Karpas-422 (cell line): ENCODE results near the gene PLD6. TPM values are rescaled to one million over a fixed set of nuclear protein-coding genes. Genes with fewer than 3 reads are reported as not detected.
"Not testable (repeated sequence)": the region's sequence is repeated elsewhere in the genome, so short reads cannot be mapped to it uniquely, and the experiment has no call there.

Experiments used
- DNase-seq: peaks from one replicate; pipeline ENCODE4 v3.0.0-alpha.2; 2015
- H2AFZ ChIP-seq: fragments of 200-600 bp; sonication (generic); 2 replicates; pipeline ENCODE4 v1.6.1; 2014; ENCODE audit warnings: antibody characterized with exemption, low read length, mixed read lengths
- H3K27ac ChIP-seq: fragments of 200-600 bp; sonication (generic); 2 replicates; pipeline ENCODE4 v1.5.1; 2014; ENCODE audit warnings: mild to moderate bottlenecking, low read length, moderate library complexity
- H3K27me3 ChIP-seq: fragments of 200-600 bp; sonication (generic); 2 replicates; pipeline ENCODE4 v1.6.1; 2014; ENCODE audit warnings: low read length, mixed read lengths
- H3K36me3 ChIP-seq: fragments of 200-600 bp; sonication (generic); 2 replicates; pipeline ENCODE4 v1.6.1; 2014; ENCODE audit warnings: low read length, mixed read lengths; ENCODE audit not compliant: insufficient read depth
- H3K4me1 ChIP-seq: fragments of 200-600 bp; sonication (generic); 2 replicates; pipeline ENCODE4 v1.6.1; 2014; ENCODE audit warnings: mild to moderate bottlenecking, low read length, mixed read lengths
- H3K4me2 ChIP-seq: fragments of 200-600 bp; sonication (generic); 2 replicates; pipeline ENCODE4 v1.6.1; 2014; ENCODE audit warnings: low read length, low read depth, mild to moderate bottlenecking; ENCODE audit not compliant: poor library complexity, severe bottlenecking
- H3K4me3 ChIP-seq: fragments of 200-600 bp; sonication (generic); 2 replicates; pipeline ENCODE4 v1.5.1; 2014; ENCODE audit warnings: mild to moderate bottlenecking, antibody characterized with exemption, low read length, mixed read lengths
- H3K79me2 ChIP-seq: fragments of 200-600 bp; sonication (generic); 2 replicates; pipeline ENCODE4 v1.6.1; 2014; ENCODE audit warnings: mild to moderate bottlenecking, low read length, mixed read lengths
- H3K9ac ChIP-seq: fragments of 200-600 bp; sonication (generic); 2 replicates; pipeline ENCODE4 v1.6.0; 2014; ENCODE audit warnings: low read length
- H3K9me2 ChIP-seq: fragments of 200-600 bp; sonication (generic), shearing (Covaris generic); replicated peaks from 2 replicates; pipeline ENCODE4 v1.6.0; 2014; ENCODE audit warnings: mild to moderate bottlenecking, low read length, moderate library complexity; ENCODE audit not compliant: insufficient read depth
- H3K9me3 ChIP-seq: fragments of 300-700, 200-600 bp; sonication (generic); 2 replicates; pipeline ENCODE4 v1.6.1; 2014; ENCODE audit warnings: low read length, mixed read lengths
- H4K20me1 ChIP-seq: fragments of 200-600 bp; sonication (generic); 2 replicates; pipeline ENCODE4 v1.6.1; 2014; ENCODE audit warnings: mild to moderate bottlenecking, antibody characterized with exemption, low read length, low read depth; ENCODE audit not compliant: insufficient read depth
- total RNA-seq: library from RNA; depleted of rRNA; stranded (reverse); fragments of >200 nt; shearing (Covaris generic); gene quantifications from 2 replicates; pipeline ENCODE4 v1.2.3, GENCODE V29; 2014; ENCODE audit warnings: low replicate concordance; rRNA removed

PLD6 gene
- total RNA-seq, result 0.14 TPM in 1 of 2 replicates, not detected in the other

- Histone ChIP-seq H3K27ac (no peak within 1 kb of the TSS), H2AFZ (no peak within 1 kb of the TSS), H3K9me2 (no peaks in the 10 kb centered on the region), H4K20me1 (no peaks in the 10 kb centered on the region), H3K36me3 (no peaks in the 10 kb centered on the region), H3K9ac (no peak within 1 kb of the TSS), H3K4me3 (no peak within 1 kb of the TSS), H3K79me2 (no peaks in the 10 kb centered on the region), H3K4me1 (no peaks in the 10 kb centered on the region), H3K4me2 (no peak within 1 kb of the TSS), H3K9me3 (no peaks in the 10 kb centered on the region), H3K27me3 (no peaks in the 10 kb centered on the region)
- no peak for DNase-seq
Measured at GRCh38 chr17:17206124-17206912, at the start of gene PLD6. PLD6 (minus strand) TSS chr17:17206333; CDS start chr17:17206286, 47 bp downstream.

- H3K9ac ChIP-seq, H2AFZ ChIP-seq: not testable (repeated sequence)
Measured at GRCh38 chr17:17255689-17256088, 49.6 kb upstream of the PLD6 start.

GRCh38 chr17:17254036-17254435 is 47.9 kb upstream of the PLD6 start:
- Histone ChIP-seq H3K4me2 (no peak overlapping the region), H3K27ac (no peak overlapping the region), H3K27me3 (no peaks in the 10 kb centered on the region), H3K9ac (no peak overlapping the region), H3K79me2 (peaks cover 11% of the 10 kb centered on the region), H2AFZ (no peak overlapping the region), H3K4me3 (no peak overlapping the region), H4K20me1 (no peaks in the 10 kb centered on the region), H3K9me3 (no peaks in the 10 kb centered on the region), H3K4me1 (no peaks in the 10 kb centered on the region), H3K9me2 (no peaks in the 10 kb centered on the region), H3K36me3 (peaks cover 45% of the 10 kb centered on the region)
- no peak for DNase-seq

More at GRCh38 chr17:17255689-17256088, 49.6 kb upstream of the PLD6 start:
- not testable (repeated sequence) for DNase-seq, H3K27ac ChIP-seq, H3K4me1 ChIP-seq, H3K4me2 ChIP-seq, H3K4me3 ChIP-seq, H3K27me3 ChIP-seq, H3K9me3 ChIP-seq, H3K9me2 ChIP-seq, H4K20me1 ChIP-seq
- peaks cover 57% of the 10 kb centered on the region for H3K36me3 ChIP-seq
- H3K79me2 ChIP-seq, result peaks cover 12% of the 10 kb centered on the region

GRCh38 chr17:17253406-17253805 is 47.3 kb upstream of the PLD6 start:
- H3K27me3 ChIP-seq, result no peaks in the 10 kb centered on the region
- no peaks in the 10 kb centered on the region for H3K4me1 ChIP-seq
- H3K36me3 ChIP-seq, result peaks cover 45% of the 10 kb centered on the region
- H3K27ac ChIP-seq, result no peak overlapping the region
- peaks cover 8% of the 10 kb centered on the region; the same call in 1 of the 2 replicates for H3K79me2 ChIP-seq
- DNase-seq, result no peak
- H3K4me2 ChIP-seq, result no peak overlapping the region
- H3K9me3 ChIP-seq, result no peaks in the 10 kb centered on the region
- H4K20me1 ChIP-seq, result no peaks in the 10 kb centered on the region
- H2AFZ ChIP-seq, result no peak overlapping the region
- no peak overlapping the region for H3K9ac ChIP-seq
- H3K4me3 ChIP-seq, result no peak overlapping the region
- no peaks in the 10 kb centered on the region for H3K9me2 ChIP-seq

- DNase-seq, result no peak
- no peak overlapping the region for H3K4me2 ChIP-seq
- H3K27me3 ChIP-seq, result no peaks in the 10 kb centered on the region
- H3K4me3 ChIP-seq, result no peak overlapping the region
- no peak overlapping the region for H3K9ac ChIP-seq
- peaks cover 5% of the 10 kb centered on the region; the same call in 1 of the 2 replicates for H3K79me2 ChIP-seq
- peaks cover 40% of the 10 kb centered on the region for H3K36me3 ChIP-seq
- no peaks in the 10 kb centered on the region for H3K4me1 ChIP-seq
- H2AFZ ChIP-seq, result no peak overlapping the region
- H3K27ac ChIP-seq, result no peak overlapping the region
- no peaks in the 10 kb centered on the region for H4K20me1 ChIP-seq
- H3K9me3 ChIP-seq, result no peaks in the 10 kb centered on the region
- H3K9me2 ChIP-seq, result no peaks in the 10 kb centered on the region
Measured at GRCh38 chr17:17252149-17252661, 46.1 kb upstream of the PLD6 start.

- no peaks in the 10 kb centered on the region for H3K9me2 ChIP-seq
- no peaks in the 10 kb centered on the region for H3K27me3 ChIP-seq
- H3K36me3 ChIP-seq, result peaks cover 17% of the 10 kb centered on the region
- no peaks in the 10 kb centered on the region for H3K79me2 ChIP-seq
- no peak for DNase-seq
- H3K4me3 ChIP-seq, result no peak overlapping the region
- no peaks in the 10 kb centered on the region for H3K9me3 ChIP-seq
- no peak overlapping the region for H2AFZ ChIP-seq
- H3K4me2 ChIP-seq, result no peak overlapping the region
- H4K20me1 ChIP-seq, result no peaks in the 10 kb centered on the region
- H3K4me1 ChIP-seq, result no peaks in the 10 kb centered on the region
- H3K9ac ChIP-seq, result no peak overlapping the region
- no peak overlapping the region for H3K27ac ChIP-seq
Measured at GRCh38 chr17:17246879-17247278, 40.7 kb upstream of the PLD6 start.

- no peaks in the 10 kb centered on the region for H4K20me1 ChIP-seq
Measured at GRCh38 chr17:17243163-17243562, 37.0 kb upstream of the PLD6 start.

GRCh38 chr17:17242246-17242645 is 36.1 kb upstream of the PLD6 start:
- DNase-seq, result no peak
- no peak overlapping the region for H2AFZ ChIP-seq
- H3K79me2 ChIP-seq, result no peaks in the 10 kb centered on the region
- no peaks in the 10 kb centered on the region for H4K20me1 ChIP-seq
- H3K9ac ChIP-seq, result no peak overlapping the region
- no peaks in the 10 kb centered on the region for H3K9me3 ChIP-seq
- H3K9me2 ChIP-seq, result no peaks in the 10 kb centered on the region
- H3K27me3 ChIP-seq, result no peaks in the 10 kb centered on the region
- peaks cover 7% of the 10 kb centered on the region; the same call in 1 of the 2 replicates for H3K36me3 ChIP-seq
- no peak overlapping the region for H3K27ac ChIP-seq
- H3K4me1 ChIP-seq, result peaks cover 11% of the 10 kb centered on the region
- no peak overlapping the region for H3K4me3 ChIP-seq
- H3K4me2 ChIP-seq, result no peak overlapping the region

More at GRCh38 chr17:17243163-17243562, 37.0 kb upstream of the PLD6 start:
- Histone ChIP-seq H3K9me2 (no peaks in the 10 kb centered on the region), H3K27ac (no peak overlapping the region), H3K9me3 (no peaks in the 10 kb centered on the region), H3K4me2 (no peak overlapping the region), H3K36me3 (peaks cover 11% of the 10 kb centered on the region; the same call in 1 of the 2 replicates), H3K4me3 (no peak overlapping the region), H3K27me3 (no peaks in the 10 kb centered on the region), H2AFZ (no peak overlapping the region), H3K4me1 (peaks cover 7% of the 10 kb centered on the region), H3K79me2 (no peaks in the 10 kb centered on the region), H3K9ac (no peak overlapping the region)
- DNase-seq, result no peak
